NCI-H82 (cell line): ENCODE results near the gene SEMA6B.
A peak's percentile ranks its signal among the peaks of the same experiment; 100 is the strongest.
"Not testable (repeated sequence)": the region's sequence is repeated elsewhere in the genome, so short reads cannot be mapped to it uniquely, and the experiment has no call there.

Experiments
- DNase-seq: peaks from one replicate; lab custom pipeline; 2025; lab: John Stamatoyannopoulos, UW

SEMA6B gene

DNA sequence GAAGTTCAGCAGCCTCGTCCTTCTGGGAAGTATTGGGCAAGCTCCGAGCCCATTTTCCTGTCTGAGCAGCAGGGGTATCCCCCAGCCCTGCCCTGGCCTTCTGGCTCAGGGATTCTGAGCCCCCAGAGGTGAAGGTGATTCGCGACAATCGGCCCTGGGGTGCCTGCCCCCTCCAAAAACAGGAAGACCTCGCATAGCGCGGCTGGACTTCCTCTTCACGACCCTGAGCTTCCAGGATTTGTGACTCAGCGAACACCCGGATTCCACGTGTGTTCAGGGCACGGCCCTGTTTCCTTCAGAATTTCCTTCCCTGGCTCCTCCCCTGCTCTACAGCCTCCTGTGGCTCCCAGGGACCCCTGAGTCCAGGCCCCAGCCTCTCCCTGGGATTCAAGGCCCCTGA, at the start of gene SEMA6B:
TSS of gene SEMA6B (minus strand) at position 116 of the 400 bp plus-strand sequence. CDS start 1,227 bp downstream, outside the sequence.
- no peak for DNase-seq

DNA sequence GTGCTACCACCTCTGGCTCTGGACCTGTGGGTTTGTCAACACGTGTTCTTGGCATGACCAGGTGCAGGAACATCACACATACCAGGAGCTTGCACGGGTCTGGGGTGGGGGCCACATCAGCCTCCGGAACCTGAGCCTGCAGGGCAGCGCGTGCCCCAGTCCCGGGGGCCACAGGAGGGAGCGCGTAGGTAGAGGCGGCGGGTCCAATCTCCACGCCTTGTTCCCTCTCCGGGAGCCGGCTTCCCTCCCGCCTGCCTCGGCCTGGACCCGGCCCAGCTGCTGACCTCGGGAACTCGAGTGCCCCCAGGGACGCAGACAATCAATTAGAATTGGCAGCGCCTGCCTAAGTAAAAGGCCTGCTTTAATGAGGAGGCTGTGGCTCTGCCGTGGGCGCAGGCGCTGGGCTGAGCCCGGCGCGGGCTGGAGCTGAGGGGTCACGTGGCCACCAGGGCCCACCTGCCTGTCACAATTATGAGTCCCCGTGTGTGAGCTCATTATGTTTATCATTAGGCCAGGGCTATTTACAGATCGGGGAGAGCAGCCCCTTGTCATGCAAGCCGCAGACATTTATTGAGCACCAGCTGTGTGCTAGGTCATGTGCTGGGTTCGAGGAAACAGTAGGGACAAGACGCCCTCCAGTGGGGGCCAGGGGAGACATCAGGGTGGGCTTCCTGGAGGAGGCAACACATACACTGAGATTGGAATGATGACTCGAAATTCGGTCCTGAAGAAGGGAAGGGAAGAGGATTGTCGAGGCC, 47.6 kb upstream of the SEMA6B start:
- peak; percentile 76 for DNase-seq

DNA sequence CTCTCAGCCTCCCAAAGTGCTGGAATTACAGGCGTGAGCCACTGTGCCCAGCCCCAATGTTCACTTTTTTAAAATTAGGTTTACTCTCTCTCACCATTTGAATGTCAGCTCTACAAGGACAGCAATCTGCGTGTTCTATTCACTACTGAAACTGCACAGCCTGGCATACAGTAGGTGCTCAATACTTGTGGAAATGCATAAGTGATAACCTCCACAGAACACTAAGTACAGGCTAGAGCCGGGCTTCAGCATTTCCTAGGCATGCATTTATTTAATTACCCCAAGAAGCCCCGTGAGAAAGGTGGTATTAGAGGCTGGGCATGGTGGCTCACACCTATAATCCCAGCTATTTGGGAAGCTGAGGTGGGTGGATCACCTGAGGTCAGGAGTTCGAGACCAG, 46.7 kb upstream of the SEMA6B start:
- DNase-seq: no peak

DNA sequence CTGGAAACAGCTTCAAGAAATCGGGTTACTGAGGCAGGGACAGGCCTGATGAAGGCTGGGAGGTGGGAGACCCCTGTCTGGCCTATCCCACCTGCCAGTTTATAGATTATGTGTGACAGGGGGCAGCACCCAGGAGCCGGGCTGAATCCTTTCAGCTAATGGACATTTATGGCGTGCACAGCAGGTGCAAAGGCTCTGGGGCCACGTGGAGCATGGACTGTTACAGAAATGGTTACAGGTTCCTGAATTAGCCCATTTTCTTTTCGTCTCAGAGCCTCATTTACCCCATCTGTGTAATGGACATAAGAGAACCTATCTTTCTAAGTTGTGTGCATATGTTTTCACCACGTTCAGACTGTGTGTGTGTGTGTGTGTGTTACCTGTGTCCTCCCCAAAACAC, 45.4 kb upstream of the SEMA6B start:
- DNase-seq: no peak

DNA sequence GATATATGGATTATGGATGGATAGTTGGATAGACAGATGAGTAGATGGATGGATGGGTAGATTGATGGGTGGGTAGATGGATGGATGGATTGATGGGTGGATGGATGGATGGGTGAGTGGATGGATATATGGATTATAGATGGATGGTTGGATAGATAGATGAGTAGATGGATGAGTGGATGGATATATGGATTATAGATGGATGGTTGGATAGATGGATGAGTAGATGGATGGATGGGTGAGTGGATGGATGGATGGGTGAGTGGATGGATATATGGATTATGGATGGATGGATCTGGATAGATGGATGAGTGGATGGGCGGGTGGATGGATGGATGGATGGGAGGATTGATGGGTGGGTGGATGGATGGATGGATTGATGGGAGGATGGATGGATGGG, 43.4 kb upstream of the SEMA6B start:
- DNase-seq: no peak

DNA sequence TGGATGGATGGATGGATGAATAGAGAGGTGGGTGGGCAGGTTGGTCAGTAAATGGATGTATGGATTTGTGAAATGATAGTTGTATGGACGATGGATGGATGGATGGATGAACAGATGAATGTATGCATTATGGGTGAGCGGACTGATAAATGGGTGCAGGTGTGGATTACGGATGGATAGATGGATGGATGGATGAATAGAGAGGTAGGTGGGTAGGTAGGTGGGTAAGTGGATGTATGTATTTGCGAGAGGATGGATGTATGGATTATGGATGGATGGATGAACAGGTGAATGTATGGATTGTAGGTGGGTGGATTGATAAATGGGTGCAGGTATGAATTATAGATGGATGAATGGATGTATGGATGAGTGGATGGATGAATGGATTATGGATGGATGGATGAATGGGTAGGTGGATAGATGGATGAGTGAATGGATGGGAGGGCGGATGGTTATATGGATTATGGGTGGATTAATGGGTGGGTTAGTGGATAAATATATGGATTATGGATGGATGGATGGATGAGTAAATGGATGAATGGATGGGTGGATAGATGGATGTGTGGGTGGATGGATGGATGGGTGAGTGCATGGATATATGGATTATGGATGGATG, 42.8 kb upstream of the SEMA6B start:
- no peak for DNase-seq

- no peak for DNase-seq
Observed at GRCh38 chr19:4600893-4601292, 41.4 kb upstream of the SEMA6B start.

- DNase-seq: no peak
Observed at GRCh38 chr19:4600082-4600481, 40.6 kb upstream of the SEMA6B start.

GRCh38 chr19:4598712-4599111, 39.2 kb upstream of the SEMA6B start:
- no peak for DNase-seq

- DNase-seq: peak; percentile 68
Observed at GRCh38 chr19:4597975-4598671, 38.6 kb upstream of the SEMA6B start.

DNA sequence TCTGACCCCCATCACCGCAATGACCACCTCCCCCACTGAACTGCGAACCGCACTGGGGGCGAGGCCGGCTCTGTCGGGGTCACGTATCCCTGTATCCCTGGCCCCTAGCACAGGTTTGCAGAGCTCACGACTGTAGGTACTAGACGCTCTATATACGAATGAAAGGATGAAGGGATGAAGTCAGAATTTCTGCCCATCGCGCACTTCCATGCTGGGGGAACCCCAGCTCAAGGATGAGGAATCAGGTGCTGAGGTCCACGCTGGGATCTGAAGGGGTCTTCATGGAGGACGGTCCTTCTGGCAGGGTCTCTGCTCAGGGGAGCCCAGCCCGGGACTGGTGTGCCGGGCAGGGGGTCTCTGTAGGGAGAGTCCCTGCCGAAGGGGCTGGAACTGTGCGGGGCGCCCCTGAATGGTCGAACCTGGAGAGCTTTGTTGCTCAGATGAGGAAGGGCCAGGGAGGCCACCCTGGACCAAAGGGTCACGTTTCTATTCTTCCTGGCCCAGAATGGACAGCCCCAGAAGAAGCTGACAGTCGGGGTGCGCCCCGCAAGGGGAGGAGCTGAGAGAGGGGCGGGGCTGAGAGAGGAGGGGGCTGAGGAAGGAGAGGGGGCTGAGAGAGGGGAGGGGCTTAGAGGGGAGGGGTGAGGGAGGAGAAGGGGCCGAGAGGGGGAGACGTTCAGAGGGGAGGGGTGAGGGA, 37.9 kb upstream of the SEMA6B start:
- DNase-seq: no peak

GRCh38 chr19:4596033-4596904, 36.8 kb upstream of the SEMA6B start:
- peak; percentile 70 for DNase-seq

DNA sequence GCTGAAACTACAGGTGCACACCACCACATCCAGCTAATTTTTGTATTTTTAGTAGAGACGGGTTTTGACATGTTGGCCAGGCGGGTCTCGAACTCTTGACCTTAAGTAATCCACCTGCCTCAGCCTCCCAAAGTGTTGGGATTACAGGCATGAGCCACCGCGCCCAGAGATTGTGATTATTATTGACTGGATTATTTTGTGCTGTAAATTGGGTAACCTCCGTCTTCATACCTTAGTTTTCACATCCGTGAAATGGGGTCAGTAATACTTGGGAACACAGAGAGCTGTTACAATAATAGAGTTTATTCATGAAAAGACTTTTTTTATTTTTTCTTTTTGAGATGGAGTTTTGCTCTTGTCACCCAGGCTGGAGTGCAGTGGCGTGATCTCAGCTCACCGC, 35.7 kb upstream of the SEMA6B start:
- DNase-seq: not testable (repeated sequence)

DNA sequence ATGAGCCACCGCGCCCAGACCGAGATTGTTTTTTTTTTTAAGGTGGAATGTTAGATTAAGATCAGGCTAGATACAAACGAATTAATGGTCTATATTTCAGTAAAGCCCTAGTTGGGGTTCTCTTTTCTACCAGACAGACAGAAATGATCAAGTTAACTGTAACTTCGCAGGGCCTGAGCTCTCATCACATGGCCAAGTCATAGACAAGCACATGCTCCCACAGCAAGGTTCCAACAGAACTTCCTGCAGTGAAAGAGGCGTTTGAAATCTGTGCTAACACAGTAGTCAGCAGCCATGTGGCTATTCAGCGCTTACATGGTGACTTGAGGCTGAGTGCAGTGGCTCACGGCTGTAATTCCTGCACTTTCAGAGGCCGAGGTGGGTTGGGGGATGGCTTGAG, 34.7 kb upstream of the SEMA6B start:
- DNase-seq: no peak

- DNase-seq: no peak
Observed at GRCh38 chr19:4593409-4593851, 33.9 kb upstream of the SEMA6B start.

GRCh38 chr19:4592445-4592844, 33.0 kb upstream of the SEMA6B start:
- DNase-seq: no peak

- no peak for DNase-seq
Observed at GRCh38 chr19:4591320-4591719, 31.8 kb upstream of the SEMA6B start.

DNA sequence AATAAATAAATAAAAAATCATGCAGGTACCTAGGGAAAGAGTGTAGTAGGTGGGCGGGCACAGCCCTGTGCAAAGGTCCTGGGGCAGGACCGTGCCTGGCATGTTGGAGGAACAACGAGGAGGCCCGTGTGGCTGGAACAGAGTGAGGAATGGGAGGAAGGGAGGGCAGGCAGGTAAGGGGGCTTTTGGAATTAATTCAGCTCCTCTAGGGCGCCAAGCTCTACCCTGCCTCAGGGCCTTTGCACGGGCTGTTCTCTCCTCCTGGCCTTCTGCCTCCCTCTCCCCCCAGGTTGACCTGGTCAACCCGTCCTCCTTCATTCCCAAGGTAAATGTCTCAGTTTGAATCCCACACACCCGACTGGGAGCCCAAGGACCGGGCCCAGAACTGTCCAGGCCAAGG, 31.1 kb upstream of the SEMA6B start:
- no peak for DNase-seq

GRCh38 chr19:4589579-4590410, 30.3 kb upstream of the SEMA6B start:
- DNase-seq: peak; percentile 68

GRCh38 chr19:4588291-4588761, 28.8 kb upstream of the SEMA6B start:
- DNase-seq: no peak
